B cell (primary cell): Measurements from ENCODE around the gene ZNF532. TPM values are rescaled to one million over a fixed set of nuclear protein-coding genes. Genes with fewer than 3 reads are reported as not detected.

Experiments
- ATAC-seq: fragments of 200-7000 bp; cut with Tn5 transposase; one replicate; pipeline ENCODE4 v1.10.0; 2021; ENCODE audit warnings: low read depth, mild to moderate bottlenecking, moderate number of reproducible peaks, moderate library complexity
- CTCF ChIA-PET: fragments of 350-600 bp; sonication (Branson Sonifier 250); formaldehyde crosslinking; loops from one replicate; lab custom pipeline; 2021; ENCODE audit warnings: antibody characterized with exemption, inconsistent platforms; lab: Charles Lee
- POLR2A ChIA-PET: fragments of 350-600 bp; sonication (Branson Sonifier 250); formaldehyde crosslinking; loops from one replicate; lab custom pipeline; 2021; ENCODE audit warnings: antibody characterized with exemption; lab: Charles Lee
- DNase-seq: peaks from one replicate; pipeline ENCODE4 v3.0.0; 2013
- H2AFZ ChIP-seq: 2 replicates; pipeline ENCODE4 v1.6.1; 2012; ENCODE audit warnings: mild to moderate bottlenecking, low read depth, low read length; ENCODE audit not compliant: insufficient read depth, poor library complexity, severe bottlenecking
- H3K27ac ChIP-seq, 2 donors: 1 replicate in 1 of 2; 2 replicates in 1 of 2; pipeline ENCODE4 v1.5.1; 2012 to 2013; ENCODE audit warnings: low read length in 2 of 2, mild to moderate bottlenecking in 2 of 2, moderate library complexity in 1 of 2
- H3K27me3 ChIP-seq, 4 experiments: fragments of 200-600 bp in 1 of 4; sonication (generic) in 1 of 4; replicated peaks in 1 of 4; 1 replicate in 2 of 4; 2 replicates in 2 of 4; pipeline versions ENCODE4 v1.6.1 to v1.7.0; 2013 to 2016; ENCODE audit warnings: low read length in 3 of 4, mild to moderate bottlenecking in 2 of 4, mixed read lengths in 1 of 4, moderate library complexity in 1 of 4; ENCODE audit not compliant: insufficient read depth in 4 of 4, control insufficient read depth in 3 of 4; ENCODE audit errors: control extremely low read depth in 1 of 4
- H3K36me3 ChIP-seq, 2 experiments: replicated peaks in 1 of 2; 1 replicate in 1 of 2; 2 replicates in 1 of 2; pipeline versions ENCODE4 v1.6.1 to v1.7.1; 2013; ENCODE audit warnings: low read length in 1 of 2; ENCODE audit not compliant: insufficient read depth in 2 of 2, control insufficient read depth in 1 of 2; ENCODE audit errors: control extremely low read depth in 1 of 2, extremely low read depth in 1 of 2
- H3K4me1 ChIP-seq, 2 donors: fragments of 200-600 bp in 1 of 2; sonication (generic) in 1 of 2; 1 replicate in 1 of 2; 2 replicates in 1 of 2; pipeline versions ENCODE4 v1.5.1 to v1.6.1; 2013 to 2017; ENCODE audit warnings: low read length in 2 of 2; ENCODE audit not compliant: control insufficient read depth in 2 of 2, insufficient read depth in 2 of 2
- H3K4me2 ChIP-seq: replicated peaks from 2 replicates; pipeline ENCODE3; 2012; ENCODE audit warnings: mild to moderate bottlenecking, low read depth, low read length; ENCODE audit not compliant: poor library complexity, severe bottlenecking
- H3K4me3 ChIP-seq, 5 experiments: fragments of 200-600 bp in 1 of 5; sonication (generic) in 1 of 5; 1 replicate in 3 of 5; 2 replicates in 2 of 5; pipeline versions ENCODE4 v1.5.1 to v1.7.0; 2011 to 2016; ENCODE audit warnings: low read length in 4 of 5, mild to moderate bottlenecking in 4 of 5, low read depth in 2 of 5, control low read depth in 1 of 5, moderate library complexity in 1 of 5; ENCODE audit not compliant: insufficient read depth in 1 of 5; ENCODE audit errors: control extremely low read depth in 1 of 5, extremely low read depth in 1 of 5
- H3K79me2 ChIP-seq: fragments of 200-600 bp; sonication (generic); one replicate; pipeline ENCODE4 v1.6.0; 2016; ENCODE audit warnings: low read length; ENCODE audit not compliant: control insufficient read depth, insufficient read depth
- H3K9ac ChIP-seq: fragments of 200-600 bp; sonication (generic); 2 replicates; pipeline ENCODE4 v1.6.1; 2017; ENCODE audit warnings: mild to moderate bottlenecking, low read length, moderate library complexity
- H3K9me3 ChIP-seq, 3 donors: one replicate each; pipeline versions ENCODE4 v1.6.1 to v1.7.1; 2013; ENCODE audit warnings: low read length in 2 of 3; ENCODE audit not compliant: control insufficient read depth in 2 of 3, insufficient read depth in 1 of 3; ENCODE audit errors: control extremely low read depth in 1 of 3
- H4K20me1 ChIP-seq: 2 replicates; pipeline ENCODE4 v1.6.0; 2012; ENCODE audit warnings: mild to moderate bottlenecking, low read length; ENCODE audit not compliant: insufficient read depth, control insufficient read depth, poor library complexity, severe bottlenecking
- H3K27ac Mint-ChIP-seq: one replicate; pipeline ENCODE4 v1.8.0; 2021; ENCODE audit warnings: mixed read lengths
- H3K27me3 Mint-ChIP-seq: one replicate; pipeline ENCODE4 v1.8.0; 2021; ENCODE audit warnings: mixed read lengths
- H3K4me1 Mint-ChIP-seq: one replicate; pipeline ENCODE4 v1.8.0; 2021; ENCODE audit warnings: mixed read lengths
- H3K4me3 Mint-ChIP-seq: one replicate; pipeline ENCODE4 v1.8.0; 2021; ENCODE audit warnings: mixed read lengths
- H3K9me3 Mint-ChIP-seq: one replicate; pipeline ENCODE4 v1.8.0; 2022; ENCODE audit warnings: mixed read lengths; ENCODE audit not compliant: insufficient read depth
- EZH2 ChIP-seq: IDR thresholded peaks from 2 replicates; pipeline ENCODE4 v1.6.1; 2012; ENCODE audit warnings: borderline replicate concordance, low read depth, mild to moderate bottlenecking, moderate library complexity, low read length; ENCODE audit not compliant: insufficient read depth, poor library complexity, severe bottlenecking
- WGBS: methylation state at CpG from one replicate; pipeline ENCODE4 v1.1.5; 2013; ENCODE audit warnings: missing lambda C conversion rate; ENCODE audit not compliant: insufficient coverage; 5-methylcytosine and 5-hydroxymethylcytosine counted together
- intact Hi-C: fragments of 100-400 bp; cut with micrococcal nuclease; formaldehyde crosslinking; loops from one replicate; pipeline ENCODE4 v1.10.0; 2022
- polyA plus RNA-seq: library from polyadenylated mRNA; depleted of rRNA; stranded (reverse); fragments of >200 nt; gene quantifications from 2 replicates; pipeline ENCODE4 v1.2.3, GENCODE V29; 2012
- total RNA-seq, 2 donors: library from RNA; stranded (reverse); fragments of 120-200 nt in 1 of 2; gene quantifications; 1 replicate in 1 of 2; 2 replicates in 1 of 2; pipeline versions ENCODE4 v1.2.3 to v1.2.4, GENCODE V29; 2013 to 2022
- TF ChIP-seq, protein P1 (sequence below): fragments of 200-600 bp; IDR thresholded peaks from one replicate; pipeline ENCODE4 v1.8.0; 2022; ENCODE audit warnings: antibody characterized with exemption, mild to moderate bottlenecking

ZNF532 gene
- total and polyA plus RNA-seq, 2 donors (not counting 1 experiment from before 2014, with no cell fraction given), result 58.2 to 104 TPM

DNA sequence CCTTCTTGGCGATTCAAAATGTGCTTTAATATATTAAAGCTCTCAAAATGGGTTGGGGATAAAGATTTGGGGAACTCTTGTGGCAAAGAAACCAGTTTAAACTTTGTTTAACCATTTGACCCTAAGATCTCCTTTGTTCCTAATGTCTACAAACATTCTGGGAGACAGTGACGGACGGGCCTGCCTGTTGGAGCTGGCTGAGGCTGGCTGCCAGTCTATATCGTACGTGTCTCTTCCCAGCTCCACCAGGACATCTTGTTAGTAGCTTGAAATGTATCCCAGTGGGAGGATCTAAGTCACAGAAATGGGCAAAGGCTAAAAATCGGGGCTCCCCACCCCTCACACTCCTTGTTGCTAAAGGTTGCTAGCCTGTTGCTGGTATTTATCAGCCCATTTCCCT, 30.7 kb downstream of the ZNF532 start:
- Histone ChIP-seq H3K79me2 (peaks cover 63% of the 10 kb centered on the region), H3K4me1 (peaks cover 50 to 53% of the 10 kb centered on the region in 2 donors), H3K9me3 (peaks cover 0 to 4% (median 0%) of the 10 kb centered on the region in 3 donors), H3K36me3 (peaks cover 0 to 4% of the 10 kb centered on the region in 2 experiments), H3K4me3 (peak overlapping the region in 1 of 5 experiments; percentile 2), H3K27ac (peak overlapping the region; percentile 70 to 86), H3K9ac (no peak overlapping the region), H4K20me1 (peaks cover 2% of the 10 kb centered on the region), H3K4me2 (peak overlapping the region; percentile 75), H3K27me3 (no peaks in the 10 kb centered on the region), H2AFZ (no peak overlapping the region)
- CTCF ChIA-PET, result interaction anchor here (1.4 to 2.6 kb wide), 4 partner anchors 17 to 175 kb away, joined by 4 to 8 read pairs (median 6); no protein-coding TSS in a partner anchor
- Mint-ChIP-seq H3K4me1 (peaks cover 69% of the 10 kb centered on the region), H3K27me3 (no peaks in the 10 kb centered on the region), H3K9me3 (no peaks in the 10 kb centered on the region), H3K27ac (peak overlapping the region; percentile 86), H3K4me3 (peak overlapping the region; percentile 13)
- no peak for ATAC-seq
- DNase-seq, result no peak
- intact Hi-C loops, result loop anchor here (5.0 kb wide), 3 partner anchors 52 to 162 kb away; no protein-coding TSS in a partner anchor
- TF ChIP-seq EZH2, result no peak
- TF ChIP-seq, protein P1, sequence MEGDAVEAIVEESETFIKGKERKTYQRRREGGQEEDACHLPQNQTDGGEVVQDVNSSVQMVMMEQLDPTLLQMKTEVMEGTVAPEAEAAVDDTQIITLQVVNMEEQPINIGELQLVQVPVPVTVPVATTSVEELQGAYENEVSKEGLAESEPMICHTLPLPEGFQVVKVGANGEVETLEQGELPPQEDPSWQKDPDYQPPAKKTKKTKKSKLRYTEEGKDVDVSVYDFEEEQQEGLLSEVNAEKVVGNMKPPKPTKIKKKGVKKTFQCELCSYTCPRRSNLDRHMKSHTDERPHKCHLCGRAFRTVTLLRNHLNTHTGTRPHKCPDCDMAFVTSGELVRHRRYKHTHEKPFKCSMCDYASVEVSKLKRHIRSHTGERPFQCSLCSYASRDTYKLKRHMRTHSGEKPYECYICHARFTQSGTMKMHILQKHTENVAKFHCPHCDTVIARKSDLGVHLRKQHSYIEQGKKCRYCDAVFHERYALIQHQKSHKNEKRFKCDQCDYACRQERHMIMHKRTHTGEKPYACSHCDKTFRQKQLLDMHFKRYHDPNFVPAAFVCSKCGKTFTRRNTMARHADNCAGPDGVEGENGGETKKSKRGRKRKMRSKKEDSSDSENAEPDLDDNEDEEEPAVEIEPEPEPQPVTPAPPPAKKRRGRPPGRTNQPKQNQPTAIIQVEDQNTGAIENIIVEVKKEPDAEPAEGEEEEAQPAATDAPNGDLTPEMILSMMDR, result no peak
- POLR2A ChIA-PET, result interaction anchor here (0.8 to 1.8 kb wide), 3 partner anchors 17 to 79 kb away, joined by 3 to 6 read pairs (median 4); partner anchors contain the start of gene ZNF532
- WGBS, result no CpG with 5 or more reads among the region's 6 CpGs

DNA sequence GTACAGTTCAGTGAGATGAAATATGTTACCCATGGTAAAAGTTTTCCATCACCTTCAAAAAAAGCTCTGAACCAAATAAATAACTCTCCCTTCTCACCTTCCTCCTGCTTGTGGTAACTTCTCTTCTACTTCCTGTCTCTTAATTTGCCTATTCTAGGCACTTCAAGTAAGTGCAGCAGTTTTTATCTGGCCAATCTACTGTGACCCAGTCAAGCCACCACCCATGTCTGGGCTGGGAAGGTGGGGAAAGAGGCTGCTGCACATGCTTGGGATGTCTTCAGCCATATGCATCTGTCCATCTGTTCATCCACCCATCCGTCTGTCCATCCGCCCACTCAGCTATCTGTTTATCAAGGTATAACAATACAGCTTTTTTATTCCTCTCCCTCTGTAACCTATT, 31.6 kb downstream of the ZNF532 start:
- H3K79me2 ChIP-seq, result peaks cover 71% of the 10 kb centered on the region
- peak overlapping the region in 4 of 5 experiments; percentile 31 to 58 (median 50) for H3K4me3 ChIP-seq
- H3K4me1 ChIP-seq, result peaks cover 58 to 62% of the 10 kb centered on the region in 2 donors
- no peak for TF ChIP-seq EZH2
- TF ChIP-seq, protein P1, result no peak
- intact Hi-C loops, result loop anchor here (1.0 to 5.0 kb wide), 6 partner anchors 9 to 161 kb away; partner anchors contain the start of gene ZNF532
- Mint-ChIP-seq H3K9me3 (no peaks in the 10 kb centered on the region), H3K4me1 (peaks cover 76% of the 10 kb centered on the region), H3K27me3 (no peaks in the 10 kb centered on the region), H3K4me3 (peak overlapping the region; percentile 79), H3K27ac (peak overlapping the region; percentile 86)
- H3K27ac ChIP-seq, result peak overlapping the region; percentile 70 to 86
- ChIA-PET POLR2A (interaction anchor here (0.8 to 1.8 kb wide), 5 partner anchors 10 to 69 kb away, joined by 3 to 7 read pairs (median 5); partner anchors contain the start of gene ZNF532), CTCF (interaction anchor here (0.7 to 2.6 kb wide), 10 partner anchors 16 to 175 kb away, joined by 3 to 8 read pairs (median 4); no protein-coding TSS in a partner anchor)
- WGBS, result no CpG with 5 or more reads among the region's 2 CpGs
- H3K9me3 ChIP-seq, result peaks cover 0 to 4% (median 0%) of the 10 kb centered on the region in 3 donors
- H3K4me2 ChIP-seq, result peak overlapping the region; percentile 75
- DNase-seq (peak; percentile 72), ATAC-seq (peak; percentile 88)
- H3K27me3 ChIP-seq, result no peaks in the 10 kb centered on the region
- H3K36me3 ChIP-seq, result peaks cover 0 to 4% of the 10 kb centered on the region in 2 experiments
- H3K9ac ChIP-seq, result peak overlapping the region; percentile 66
- peak overlapping the region; percentile 50 for H2AFZ ChIP-seq
- H4K20me1 ChIP-seq, result peaks cover 5% of the 10 kb centered on the region
